HepG2 (cell line): Measurements from ENCODE around the gene BOLL. TPM values are rescaled to one million over a fixed set of nuclear protein-coding genes. Genes with fewer than 3 reads are reported as not detected.
A peak's percentile ranks its signal among the peaks of the same experiment; 100 is the strongest.

Experiments used
- ADNP ChIP-seq: sonication (generic); formaldehyde crosslinking; IDR thresholded peaks from 2 replicates; pipeline ENCODE4 v1.4.0; 2020; ENCODE audit warnings: missing genetic modification reagents
- ELK4 ChIP-seq: sonication (generic); formaldehyde crosslinking; IDR thresholded peaks from 2 replicates; pipeline ENCODE4 v1.9.0; 2021; ENCODE audit warnings: missing genetic modification reagents, borderline replicate concordance
- GLI4 ChIP-seq: sonication (generic); formaldehyde crosslinking; IDR thresholded peaks from 2 replicates; pipeline ENCODE4 v1.5.1; 2020; ENCODE audit warnings: missing genetic modification reagents, mild to moderate bottlenecking, moderate library complexity, borderline replicate concordance
- HOXA3 ChIP-seq: sonication (generic); formaldehyde crosslinking; IDR thresholded peaks from 2 replicates; pipeline ENCODE4 v1.5.0; 2020; ENCODE audit warnings: missing genetic modification reagents
- KDM3A ChIP-seq: IDR thresholded peaks from 2 replicates; pipeline ENCODE4 v1.6.1; 2018; ENCODE audit warnings: low read depth, missing compliant biosample characterization
- KDM5B ChIP-seq: sonication (generic); formaldehyde crosslinking; IDR thresholded peaks from 2 replicates; pipeline ENCODE4 v1.4.0; 2020; ENCODE audit warnings: missing genetic modification reagents, mild to moderate bottlenecking, borderline replicate concordance
- MTERF4 ChIP-seq: sonication (generic); formaldehyde crosslinking; IDR thresholded peaks from 2 replicates; pipeline ENCODE4 v1.8.0; 2023; ENCODE audit warnings: mild to moderate bottlenecking, missing genetic modification reagents
- MTF2 ChIP-seq: sonication (generic); formaldehyde crosslinking; IDR thresholded peaks from 2 replicates; pipeline ENCODE4 v1.5.0; 2020; ENCODE audit warnings: missing genetic modification reagents, borderline replicate concordance
- NBN ChIP-seq: fragments of 450-650 bp; conservative IDR thresholded peaks from 2 replicates; pipeline ENCODE4 v1.6.1; 2017
- NONO ChIP-seq, 2 experiments: fragments of 450-650 bp in 1 of 2; sonication (generic) in 1 of 2; formaldehyde crosslinking in 1 of 2; IDR thresholded peaks in 1 of 2; conservative IDR thresholded peaks in 1 of 2; 2 replicates each; pipeline versions ENCODE4 v1.6.1 to v1.8.0; 2017 to 2022; ENCODE audit warnings: mild to moderate bottlenecking in 1 of 2, missing genetic modification reagents in 1 of 2, moderate library complexity in 1 of 2
- SMAD3 ChIP-seq: sonication (generic); formaldehyde crosslinking; IDR thresholded peaks from 2 replicates; pipeline ENCODE4 v1.4.0; 2020; ENCODE audit warnings: missing genetic modification reagents
- THAP7 ChIP-seq: sonication (generic); formaldehyde crosslinking; IDR thresholded peaks from 2 replicates; pipeline ENCODE4 v1.8.1; 2023; ENCODE audit warnings: mild to moderate bottlenecking, missing genetic modification reagents
- ZBTB8A ChIP-seq: sonication (generic); formaldehyde crosslinking; IDR thresholded peaks from 2 replicates; pipeline ENCODE4 v1.4.0; 2020; ENCODE audit warnings: mild to moderate bottlenecking, low read depth, missing genetic modification reagents, borderline replicate concordance
- ZKSCAN8 ChIP-seq: IDR thresholded peaks from 2 replicates; pipeline ENCODE4 v1.6.1; 2016; ENCODE audit warnings: borderline replicate concordance, missing genetic modification reagents, missing compliant biosample characterization
- ZMYM4 ChIP-seq: sonication (generic); formaldehyde crosslinking; IDR thresholded peaks from 2 replicates; pipeline ENCODE4 v1.8.1; 2023; ENCODE audit warnings: mild to moderate bottlenecking, missing genetic modification reagents
- ZNF253 ChIP-seq: sonication (generic); formaldehyde crosslinking; IDR thresholded peaks from 2 replicates; pipeline ENCODE4 v1.8.0; 2022; ENCODE audit warnings: mild to moderate bottlenecking, missing genetic modification reagents, borderline replicate concordance
- ZNF260 ChIP-seq: sonication (generic); formaldehyde crosslinking; IDR thresholded peaks from 2 replicates; pipeline ENCODE4 v1.4.0; 2020; ENCODE audit warnings: missing genetic modification reagents, low read depth, mild to moderate bottlenecking, borderline replicate concordance
- ZNF501 ChIP-seq: sonication (generic); formaldehyde crosslinking; IDR thresholded peaks from 2 replicates; pipeline ENCODE4 v1.5.1; 2020; ENCODE audit warnings: mild to moderate bottlenecking, moderate library complexity, missing genetic modification reagents
- ZNF512 ChIP-seq: sonication (generic); formaldehyde crosslinking; IDR thresholded peaks from 2 replicates; pipeline ENCODE4 v1.4.0; 2020; ENCODE audit warnings: mild to moderate bottlenecking, missing genetic modification reagents
- ZNF558 ChIP-seq: sonication (generic); formaldehyde crosslinking; IDR thresholded peaks from 2 replicates; pipeline ENCODE4 v1.9.0; 2022; ENCODE audit warnings: mild to moderate bottlenecking, missing genetic modification reagents, borderline replicate concordance
- ZNF766 ChIP-seq: sonication (generic); formaldehyde crosslinking; IDR thresholded peaks from 2 replicates; pipeline ENCODE4 v1.5.0; 2020; ENCODE audit warnings: missing genetic modification reagents, borderline replicate concordance
- ZNF790 ChIP-seq: sonication (generic); formaldehyde crosslinking; IDR thresholded peaks from 2 replicates; pipeline ENCODE4 v1.8.0; 2022; ENCODE audit warnings: missing genetic modification reagents, mild to moderate bottlenecking, borderline replicate concordance
- ZNF792 ChIP-seq: IDR thresholded peaks from 2 replicates; pipeline ENCODE4 v1.6.1; 2016
- ZZZ3 ChIP-seq: sonication (generic); formaldehyde crosslinking; IDR thresholded peaks from 2 replicates; pipeline ENCODE4 v1.4.0; 2020; ENCODE audit warnings: missing genetic modification reagents, mild to moderate bottlenecking, borderline replicate concordance
- polyA plus RNA-seq, 8 experiments: library from polyadenylated mRNA; depleted of rRNA in 3 of 8; stranded (reverse) in 7 of 8; unstranded in 1 of 8; fragments of >200 nt; fragmentation: Illumina TruSeq in 4 of 8; extraction: Trizol in 4 of 8; gene quantifications; 2 replicates each; pipeline versions ENCODE4 v1.2.1 to v1.2.3, GENCODE V29; 2011 to 2016; ENCODE audit warnings: low read depth in 4 of 8, missing spikeins in 1 of 8, mixed read lengths in 1 of 8; ENCODE audit not compliant: insufficient read depth in 1 of 8
- total RNA-seq, 5 experiments: library from RNA; depleted of rRNA; stranded (reverse); fragments of >200 nt; fragmentation: Illumina TruSeq; extraction: Trizol; gene quantifications; 2 replicates each; pipeline ENCODE4 v1.2.3, GENCODE V29; 2016; ENCODE audit warnings: low read depth in 1 of 5

The BOLL gene
- total and polyA plus RNA-seq, 2 of the 13 experiments (the other 11 are each of a cell fraction or from before 2014, with no cell fraction given): not detected

GRCh38 chr2:197705121-197705911 lies 79.8 kb downstream of the BOLL start, which contains the start of gene MARS2 (continued):
- TF ChIP-seq ZNF260 (0 out of 2 replicates have a peak, but pooled peaks have one; percentile 44), ZNF792 (CRISPR knock-in tag) (peak; percentile 96), ELK4 (CRISPR knock-in tag) (no peak), MTERF4 (CRISPR knock-in tag) (peak; percentile 57; the same call in 1 of the 2 replicates), ZNF512 (CRISPR knock-in tag) (peak; percentile 87; the same call in 1 of the 2 replicates), ZBTB8A (CRISPR knock-in tag) (no peak), ZNF558 (CRISPR knock-in tag) (peak; percentile 46; the same call in 1 of the 2 replicates), ZKSCAN8 (CRISPR knock-in tag) (0 out of 2 replicates have a peak, but pooled peaks have one; percentile 38), THAP7 (CRISPR knock-in tag) (no peak; the same call in 1 of the 2 replicates), GLI4 (CRISPR knock-in tag) (no peak; the same call in 1 of the 2 replicates), ZMYM4 (CRISPR knock-in tag) (peak; percentile 89; the same call in 1 of the 2 replicates), ZNF766 (CRISPR knock-in tag) (no peak), KDM5B (CRISPR knock-in tag) (peak; percentile 94), NBN (no peak), ADNP (CRISPR knock-in tag) (no peak), MTF2 (CRISPR knock-in tag) (0 out of 2 replicates have a peak, but pooled peaks have one; percentile 79), ZZZ3 (CRISPR knock-in tag) (no peak; the same call in 1 of the 2 replicates), KDM3A (CRISPR knock-in tag) (peak; percentile 18; the same call in 1 of the 2 replicates), ZNF790 (no peak), ZNF253 (CRISPR knock-in tag) (no peak), NONO (IDR thresholded peaks at IDR 0.05) (no peak), NONO (CRISPR knock-in tag; conservative IDR thresholded peaks at IDR 0.05) (peak; percentile 91), ZNF501 (peak; percentile 93), HOXA3 (CRISPR knock-in tag) (peak; percentile 84; the same call in 1 of the 2 replicates), SMAD3 (CRISPR knock-in tag) (peak; percentile 66)
